ENCODE data around the gene LEKR1. TPM values are rescaled to one million over a fixed set of nuclear protein-coding genes. Genes with fewer than 3 reads are reported as not detected.
A peak's percentile ranks its signal among the peaks of the same experiment; 100 is the strongest.

Gene LEKR1
- total RNA-seq, 1 experiment from 2014 or later = not detected

GRCh38 chr3:157075693-157076420 is 249.7 kb downstream of the LEKR1 start:
- in situ Hi-C loops (cut with HindIII; ENCODE audit: low pct_unique_long_range_greater_than_20kb, low sequenced_read_pairs) = no loop called here
- peak; percentile 22 for DNase-seq (ENCODE audit: low read depth, low spot score)

- in situ Hi-C loops (cut with HindIII; ENCODE audit: low pct_unique_long_range_greater_than_20kb, low sequenced_read_pairs) = no loop called here
- DNase-seq (ENCODE audit: low read depth, low spot score) = peak; percentile 57
These were observed 251.4 kb downstream of the LEKR1 start for GRCh38 chr3:157077565-157077991.

- in situ Hi-C loops (cut with HindIII; ENCODE audit: low pct_unique_long_range_greater_than_20kb, low sequenced_read_pairs) = no loop called here
- peak; percentile 51 for DNase-seq (ENCODE audit: low read depth, low spot score)
These were observed 252.1 kb downstream of the LEKR1 start for GRCh38 chr3:157078131-157078810.

- no peak for DNase-seq (ENCODE audit: low read depth, low spot score)
- in situ Hi-C loops (cut with HindIII; ENCODE audit: low pct_unique_long_range_greater_than_20kb, low sequenced_read_pairs) = no loop called here
These were observed 252.6 kb downstream of the LEKR1 start for GRCh38 chr3:157078811-157079185.

- in situ Hi-C loops (cut with HindIII; ENCODE audit: low pct_unique_long_range_greater_than_20kb, low sequenced_read_pairs) = no loop called here
- no peak for DNase-seq (ENCODE audit: low read depth, low spot score)
These were observed 253.7 kb downstream of the LEKR1 start for GRCh38 chr3:157079676-157080369.

- in situ Hi-C loops (cut with HindIII; ENCODE audit: low pct_unique_long_range_greater_than_20kb, low sequenced_read_pairs) = no loop called here
These were observed 255.6 kb downstream of the LEKR1 start for GRCh38 chr3:157081626-157082210.

GRCh38 chr3:157082305-157082982 is 256.3 kb downstream of the LEKR1 start:
- in situ Hi-C loops (cut with HindIII; ENCODE audit: low pct_unique_long_range_greater_than_20kb, low sequenced_read_pairs) = no loop called here
- no peak for DNase-seq (ENCODE audit: low read depth, low spot score)

More at GRCh38 chr3:157081626-157082210, 255.6 kb downstream of the LEKR1 start:
- peak; percentile 87 for DNase-seq (ENCODE audit: low read depth, low spot score)

- in situ Hi-C loops (cut with HindIII; ENCODE audit: low pct_unique_long_range_greater_than_20kb, low sequenced_read_pairs) = no loop called here
- no peak for DNase-seq (ENCODE audit: low read depth, low spot score)
These were observed 257.7 kb downstream of the LEKR1 start for GRCh38 chr3:157083824-157084223.

GRCh38 chr3:157086060-157086750 is 260.1 kb downstream of the LEKR1 start:
- in situ Hi-C loops (cut with HindIII; ENCODE audit: low pct_unique_long_range_greater_than_20kb, low sequenced_read_pairs) = no loop called here

GRCh38 chr3:157086775-157087174 is 260.6 kb downstream of the LEKR1 start:
- in situ Hi-C loops (cut with HindIII; ENCODE audit: low pct_unique_long_range_greater_than_20kb, low sequenced_read_pairs) = no loop called here
- DNase-seq (ENCODE audit: low read depth, low spot score) = no peak

More at GRCh38 chr3:157086060-157086750, 260.1 kb downstream of the LEKR1 start:
- no peak for DNase-seq (ENCODE audit: low read depth, low spot score)

- no peak for DNase-seq (ENCODE audit: low read depth, low spot score)
- in situ Hi-C loops (cut with HindIII; ENCODE audit: low pct_unique_long_range_greater_than_20kb, low sequenced_read_pairs) = no loop called here
These were observed 261.2 kb downstream of the LEKR1 start for GRCh38 chr3:157087373-157087772.

GRCh38 chr3:157087780-157088600 is 261.8 kb downstream of the LEKR1 start:
- in situ Hi-C loops (cut with HindIII; ENCODE audit: low pct_unique_long_range_greater_than_20kb, low sequenced_read_pairs) = no loop called here
- no peak for DNase-seq (ENCODE audit: low read depth, low spot score)

GRCh38 chr3:157088601-157089454 is 262.7 kb downstream of the LEKR1 start:
- peak; percentile 95 for DNase-seq (ENCODE audit: low read depth, low spot score)
- in situ Hi-C loops (cut with HindIII; ENCODE audit: low pct_unique_long_range_greater_than_20kb, low sequenced_read_pairs) = no loop called here

GRCh38 chr3:157089455-157090221 is 263.5 kb downstream of the LEKR1 start:
- DNase-seq (ENCODE audit: low read depth, low spot score) = no peak
- in situ Hi-C loops (cut with HindIII; ENCODE audit: low pct_unique_long_range_greater_than_20kb, low sequenced_read_pairs) = no loop called here
